GM20000 (cell line): ENCODE measurements around the gene ZIC5.

Source experiments
- DNase-seq: peaks from one replicate; pipeline ENCODE4 v3.0.0; 2012; ENCODE audit warnings: low spot score
- CTCF ChIP-seq: IDR thresholded peaks from 2 replicates; pipeline ENCODE4 v1.5.1; 2012; ENCODE audit warnings: mild to moderate bottlenecking, control low read depth; ENCODE audit errors: extremely low read depth, missing control alignments

Gene ZIC5

GRCh38 chr13:99985886-99986527 lies 14.4 kb upstream of the ZIC5 start:
- no peak for DNase-seq
- no peak for TF ChIP-seq CTCF

- DNase-seq = no peak
- TF ChIP-seq CTCF = no peak
These were observed 13.8 kb upstream of the ZIC5 start for GRCh38 chr13:99985241-99985874.

GRCh38 chr13:99984461-99985240 lies 13.1 kb upstream of the ZIC5 start:
- TF ChIP-seq CTCF = no peak
- DNase-seq = no peak

- DNase-seq = no peak
- TF ChIP-seq CTCF = no peak
These were observed 12.2 kb upstream of the ZIC5 start for GRCh38 chr13:99983499-99984401.

- DNase-seq = no peak
These were observed 11.3 kb upstream of the ZIC5 start for GRCh38 chr13:99982731-99983498.

More at GRCh38 chr13:99982731-99983498, 11.3 kb upstream of the ZIC5 start:
- no peak for TF ChIP-seq CTCF
